Muscle of arm (tissue), 14 donors: ENCODE results near the gene CRY2. TPM values are rescaled to one million over a fixed set of nuclear protein-coding genes. Genes with fewer than 3 reads are reported as not detected.
"Not testable (repeated sequence)": the region's sequence is repeated elsewhere in the genome, so short reads cannot be mapped to it uniquely, and the experiment has no call there.

ENCODE experiments used
- DNase-seq: peaks from one replicate; pipeline ENCODE4 v3.0.0-alpha.2; 2013
- long read RNA-seq, 11 donors: transcript quantifications; one replicate each; lab custom pipeline, GENCODE V29; 2026
- polyA plus RNA-seq, 12 donors: library from polyadenylated mRNA; unstranded; fragments of 120-200 nt; gene quantifications; one replicate each; pipeline ENCODE4 v1.2.1, GENCODE V29; 2013; ENCODE audit not compliant: insufficient read length in 12 of 12

CRY2 gene
- polyA plus RNA-seq = 10 to 100 TPM in 11 of 12 donors, not detected in 1; 22.5 to 31.2 (median 26.5) TPM
- long read RNA-seq, donor 1, partial matches to known transcripts = 0 of 1 reads
- long read RNA-seq, donor 1, other reads (novel, unspliced or antisense) = 0 of 1 reads
- long read RNA-seq, donor 2, full-length matches to known transcripts = 3 of 3 reads
- long read RNA-seq, donor 2, partial matches to known transcripts = 0 of 3 reads
- long read RNA-seq, donor 2, other reads (novel, unspliced or antisense) = 0 of 3 reads
- long read RNA-seq, donor 3, full-length matches to known transcripts = 2 of 2 reads
- long read RNA-seq, donor 3, partial matches to known transcripts = 0 of 2 reads
- long read RNA-seq, donor 3, other reads (novel, unspliced or antisense) = 0 of 2 reads
- long read RNA-seq, donor 4, full-length matches to known transcripts = 1 of 1 reads
- long read RNA-seq, donor 4, partial matches to known transcripts = 0 of 1 reads
- long read RNA-seq, donor 4, other reads (novel, unspliced or antisense) = 0 of 1 reads
- long read RNA-seq, donor 5 = 0 reads
- long read RNA-seq, donor 6, full-length matches to known transcripts = 4 of 4 reads
- long read RNA-seq, donor 6, partial matches to known transcripts = 0 of 4 reads
- long read RNA-seq, donor 6, other reads (novel, unspliced or antisense) = 0 of 4 reads
- long read RNA-seq, donor 7, full-length matches to known transcripts = 4 of 4 reads
- long read RNA-seq, donor 7, partial matches to known transcripts = 0 of 4 reads
- long read RNA-seq, donor 7, other reads (novel, unspliced or antisense) = 0 of 4 reads
- long read RNA-seq, donor 8, full-length matches to known transcripts = 3 of 27 reads
- long read RNA-seq, donor 8, partial matches to known transcripts = 24 of 27 reads
- long read RNA-seq, donor 8, other reads (novel, unspliced or antisense) = 0 of 27 reads
- long read RNA-seq, donor 9 = 0 reads
- long read RNA-seq, donor 10, full-length matches to known transcripts = 8 of 8 reads
- long read RNA-seq, donor 10, partial matches to known transcripts = 0 of 8 reads
- long read RNA-seq, donor 10, other reads (novel, unspliced or antisense) = 0 of 8 reads
- long read RNA-seq, donor 11, full-length matches to known transcripts = 3 of 3 reads
- long read RNA-seq, donor 11, partial matches to known transcripts = 0 of 3 reads
- long read RNA-seq, donor 11, other reads (novel, unspliced or antisense) = 0 of 3 reads

- DNase-seq = peak; percentile 99
Measured at GRCh38 chr11:45846974-45847910, at the start of gene CRY2. TSS of gene CRY2 (plus strand) at chr11:45847475. CDS start at chr11:45847491, 16 bp downstream.

GRCh38 chr11:45798793-45799441 lies 48.4 kb upstream of the CRY2 start:
- no peak for DNase-seq

- DNase-seq = no peak
Measured at GRCh38 chr11:45799562-45799961, 47.7 kb upstream of the CRY2 start.

GRCh38 chr11:45800261-45800660 lies 47.0 kb upstream of the CRY2 start:
- no peak for DNase-seq

- no peak for DNase-seq
Measured at GRCh38 chr11:45801723-45802315, 45.5 kb upstream of the CRY2 start.

GRCh38 chr11:45802531-45803317 lies 44.6 kb upstream of the CRY2 start:
- DNase-seq = no peak

- DNase-seq = peak; percentile 56
Measured at GRCh38 chr11:45803971-45804760, 43.1 kb upstream of the CRY2 start.

- DNase-seq = peak; percentile 95
Measured at GRCh38 chr11:45804761-45805304, 42.4 kb upstream of the CRY2 start, which contains the start of gene SLC35C1. TSS of gene SLC35C1 (plus strand) at chr11:45805149. CDS start at chr11:45805802, 653 bp downstream.

GRCh38 chr11:45805305-45806071 lies 41.8 kb upstream of the CRY2 start:
- peak; percentile 49 for DNase-seq

- DNase-seq = no peak
Measured at GRCh38 chr11:45806072-45806933, 41.0 kb upstream of the CRY2 start.

- no peak for DNase-seq
Measured at GRCh38 chr11:45806937-45807791, 40.1 kb upstream of the CRY2 start.

- no peak for DNase-seq
Measured at GRCh38 chr11:45807792-45808238, 39.5 kb upstream of the CRY2 start.

- not testable (repeated sequence) for DNase-seq
Measured at GRCh38 chr11:45808427-45808826, 38.8 kb upstream of the CRY2 start.
